CD4-positive, alpha-beta T cell treated with Interleukin-15 for 4 hours (primary cell): Measurements from ENCODE around the gene HRH3.

ENCODE experiments used
- DNase-seq: peaks from one replicate; pipeline ENCODE4 v3.0.0-alpha.2; 2020; ENCODE audit warnings: low spot score

The HRH3 gene

DNA sequence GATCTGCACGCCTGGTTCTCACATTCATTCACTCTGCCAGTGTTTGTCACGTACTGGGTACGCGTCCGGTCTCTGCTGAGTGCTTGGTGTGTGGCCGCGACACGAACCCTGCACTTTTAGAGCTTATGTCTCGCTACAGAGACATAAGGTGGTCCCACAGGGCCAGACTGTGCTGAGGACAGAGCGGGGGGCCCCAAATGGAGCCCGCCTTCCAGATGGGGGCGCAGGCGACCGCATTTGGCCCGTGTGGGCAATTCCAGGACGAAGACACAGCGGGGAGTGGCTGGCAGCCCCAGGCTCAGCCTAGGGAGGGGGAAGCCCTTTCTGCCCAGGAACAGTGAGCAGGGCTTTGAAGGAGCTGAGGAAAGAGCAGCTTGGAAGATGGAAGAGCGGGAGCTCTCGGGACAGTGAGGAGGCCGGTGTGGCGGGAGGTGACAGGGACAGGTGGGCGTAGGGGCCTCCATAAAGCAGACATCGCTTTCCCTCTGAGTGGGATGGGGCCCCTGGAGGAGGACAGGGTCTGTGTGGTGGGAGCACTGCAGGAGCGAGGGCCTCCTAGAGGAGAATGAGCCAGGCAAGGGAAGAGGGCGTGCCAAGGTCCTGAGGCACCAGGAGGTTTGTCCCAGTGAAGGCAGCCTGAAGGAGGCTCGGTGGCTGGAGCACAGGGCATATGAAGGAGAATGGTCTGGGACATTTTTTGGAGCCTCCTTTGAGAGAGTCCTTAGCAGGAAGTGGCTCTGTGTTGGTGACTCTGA, 45.0 kb downstream of the HRH3 start:
- DNase-seq: no peak

DNA sequence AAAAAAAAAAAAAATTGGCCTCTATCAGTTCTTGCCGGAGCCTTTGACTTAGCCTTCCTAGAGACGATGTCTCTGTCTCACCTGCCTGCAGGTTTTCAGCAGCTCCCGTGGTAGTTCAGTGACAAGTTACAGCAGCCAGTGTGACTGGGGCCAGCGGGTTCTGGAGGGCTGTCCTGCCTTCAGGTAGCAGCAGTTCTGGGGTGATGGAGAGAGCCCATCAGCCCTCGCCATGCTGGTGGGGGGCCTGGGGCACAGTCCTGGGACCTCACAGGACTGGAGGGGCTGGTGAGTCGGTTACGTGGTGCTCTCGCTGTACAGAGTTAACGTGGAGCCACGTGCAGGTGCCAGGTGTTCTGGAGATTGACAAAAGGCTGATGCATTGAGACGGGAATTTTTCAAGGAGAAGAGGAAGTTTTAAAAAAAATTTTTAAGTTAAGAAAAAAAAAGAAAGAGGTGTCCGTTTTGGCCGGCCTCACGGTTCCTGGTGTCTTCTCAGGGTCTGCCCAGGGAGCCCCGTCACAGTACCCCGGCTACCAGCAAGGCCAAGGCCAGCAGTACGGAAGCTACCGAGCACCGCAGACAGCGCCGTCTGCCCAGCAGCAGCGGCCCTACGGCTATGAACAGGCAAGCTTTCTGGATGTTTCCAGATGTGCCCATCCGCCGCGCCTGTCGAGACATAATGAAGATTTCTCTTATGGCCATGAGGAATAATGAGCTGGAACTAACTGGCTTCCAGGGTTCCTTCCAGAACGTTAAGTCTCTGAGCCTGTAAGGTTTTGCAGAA, 45.9 kb downstream of the HRH3 start:
- DNase-seq: no peak

- no peak for DNase-seq
These were observed 47.4 kb downstream of the HRH3 start for GRCh38 chr20:62172666-62173065.

DNA sequence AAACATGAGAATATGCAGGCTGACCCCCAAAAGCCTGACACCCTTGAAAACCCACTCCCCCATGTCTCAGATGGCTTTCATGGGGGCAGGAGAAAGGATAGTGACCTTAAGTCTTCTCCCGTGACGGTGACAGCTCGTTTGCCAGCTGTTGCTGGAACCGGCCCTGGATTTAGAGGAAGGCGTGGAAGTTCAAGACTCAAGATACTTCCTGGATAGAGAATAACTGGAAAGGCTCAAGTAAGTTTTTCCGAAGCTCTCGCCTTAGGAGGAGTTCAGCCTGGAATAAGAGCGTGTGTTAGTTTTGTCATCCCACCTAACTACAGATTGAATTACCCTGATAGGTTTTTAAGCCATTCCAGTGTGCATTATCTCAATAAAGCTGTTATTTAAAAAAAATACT, 48.8 kb downstream of the HRH3 start:
- DNase-seq: no peak

DNA sequence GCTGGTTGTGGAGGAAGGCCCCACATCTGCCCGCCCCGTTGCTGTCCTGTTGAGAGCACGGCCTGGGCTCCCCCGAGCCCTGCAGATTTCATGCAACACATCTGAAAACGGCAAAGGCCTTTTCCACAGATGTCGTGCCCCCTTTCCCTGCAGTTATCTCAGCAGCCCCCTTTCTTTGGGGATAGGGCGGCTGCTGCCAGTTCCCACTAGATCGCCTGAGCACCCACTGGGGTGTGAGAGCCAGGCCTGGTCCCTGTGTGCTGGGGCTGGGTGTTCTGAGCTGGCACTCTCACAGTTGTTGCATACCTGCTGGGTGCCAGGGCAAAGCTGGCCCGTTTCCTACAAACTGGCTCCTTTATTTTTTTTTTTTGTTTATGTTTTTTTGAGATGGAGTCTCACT, 49.5 kb downstream of the HRH3 start:
- no peak for DNase-seq

DNA sequence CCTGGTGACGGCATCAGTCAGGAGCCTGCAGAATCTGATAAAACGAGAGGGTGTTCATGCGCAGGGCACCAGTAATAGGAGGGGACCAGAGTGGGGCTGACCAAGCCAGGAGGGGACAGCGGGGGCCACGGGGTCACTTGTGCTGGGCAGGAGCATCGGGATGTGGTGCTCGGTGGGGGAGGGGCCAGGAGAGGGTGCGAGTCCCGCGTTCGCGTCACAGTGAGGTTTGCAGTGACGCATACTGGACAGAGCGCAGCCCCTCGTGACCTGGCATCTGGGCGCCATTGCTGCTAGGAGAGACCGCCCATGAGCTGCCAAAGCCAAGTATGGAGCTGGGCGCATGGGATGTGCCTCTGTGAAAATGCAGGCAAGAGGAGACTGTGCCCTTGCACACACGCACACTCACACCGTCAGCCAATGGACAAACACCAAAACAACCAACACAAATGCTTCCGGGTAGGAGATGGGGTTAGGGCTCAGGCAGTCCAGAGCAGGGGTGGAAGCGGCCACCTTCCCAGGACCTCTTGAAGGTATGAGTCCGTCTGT, 51.1 kb downstream of the HRH3 start:
- DNase-seq: no peak

DNA sequence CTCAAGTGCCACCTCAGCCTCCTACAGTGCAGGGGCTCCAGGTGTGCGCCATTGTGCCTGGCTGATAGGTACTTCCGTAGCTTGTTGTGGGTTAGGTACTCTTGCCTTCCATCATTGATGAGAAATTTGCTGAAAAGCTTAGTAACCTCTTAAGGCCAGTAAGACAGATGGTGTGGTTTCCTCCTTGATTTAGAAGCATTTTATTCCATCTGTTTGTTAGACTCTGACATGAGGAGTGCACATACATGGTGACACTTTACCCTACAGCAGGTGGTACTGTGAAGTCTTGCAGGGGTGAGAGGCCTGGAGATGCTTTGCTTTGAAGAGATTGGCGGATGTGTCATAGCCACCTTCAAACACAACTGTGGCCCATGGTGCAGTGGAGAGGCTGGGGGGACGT, 52.0 kb downstream of the HRH3 start:
- DNase-seq: no peak

DNA sequence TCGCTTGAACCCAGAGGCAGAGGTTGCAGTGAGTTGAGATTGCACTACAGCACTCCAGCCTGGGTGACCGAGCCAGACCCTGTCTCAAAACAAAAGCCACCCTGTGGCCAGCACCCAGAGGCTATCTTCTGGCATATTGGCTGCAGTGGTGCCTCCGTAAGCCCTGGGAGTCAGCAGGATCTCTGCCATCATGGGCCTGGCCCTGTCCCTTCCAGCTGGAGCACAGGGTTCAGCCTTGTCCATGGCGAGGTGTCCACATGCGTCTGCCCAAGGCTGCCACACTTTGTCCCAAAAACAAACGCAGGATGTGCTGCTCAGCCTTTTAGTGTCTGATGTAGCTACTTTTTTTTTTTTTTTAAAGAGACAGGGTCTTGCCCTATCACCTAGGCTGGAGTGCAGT, 52.6 kb downstream of the HRH3 start:
- no peak for DNase-seq

DNA sequence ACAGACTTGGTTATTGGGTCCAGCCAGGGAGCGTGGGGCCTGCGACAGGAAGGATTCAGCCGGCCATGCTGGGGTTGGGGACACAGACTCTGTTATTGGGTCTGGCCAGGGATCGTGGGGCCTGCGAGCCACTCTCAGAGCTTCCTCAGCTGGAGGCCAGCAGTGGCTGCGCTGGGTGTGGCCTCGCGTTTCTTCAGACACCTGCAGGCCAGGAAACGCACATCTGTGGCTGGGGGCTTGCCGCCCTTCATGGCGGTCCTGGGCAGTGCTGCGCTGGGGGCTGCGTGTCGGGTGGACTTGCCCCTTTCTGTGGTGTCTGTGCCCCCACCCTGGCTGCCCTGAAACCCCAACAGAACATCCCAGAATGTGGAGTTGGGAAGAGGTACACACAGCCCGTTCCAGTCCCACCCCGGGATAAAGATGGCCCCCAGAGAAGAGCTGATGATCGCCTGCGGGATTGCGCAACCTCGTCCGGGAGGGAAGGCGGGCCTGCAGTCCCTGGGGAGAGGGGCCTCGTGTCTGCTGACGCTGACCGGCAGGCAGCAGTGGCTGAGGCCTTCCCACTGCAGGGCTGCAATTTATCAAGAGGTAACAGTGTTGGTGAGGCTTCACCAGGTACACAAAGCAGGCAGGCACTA, 54.2 kb downstream of the HRH3 start:
- DNase-seq: no peak
